Stimulated activated CD4-positive, alpha-beta T cell treated with anti-CD3 and anti-CD28 coated beads, Interleukin-1b, Interleukin-23, amount 100 ng/mL, for 24 hours (primary cell): ENCODE results near the gene STK38.
"Not testable (repeated sequence)": the region's sequence is repeated elsewhere in the genome, so short reads cannot be mapped to it uniquely, and the experiment has no call there.

Experiments
- DNase-seq, 4 experiments: peaks; one replicate each; pipeline ENCODE4 v3.0.0-alpha.2; 2020; ENCODE audit warnings: low read depth in 4 of 4, low spot score in 1 of 4

The STK38 gene

GRCh38 chr6:36546920-36547645 is at the start of gene STK38:
STK38 (minus strand) TSS chr6:36547479; CDS start chr6:36540202, 7,277 bp downstream.
- DNase-seq: peak; percentile 89 to 92 (median 91)

- no peak for DNase-seq
These were observed 49.1 kb upstream of the STK38 start for GRCh38 chr6:36596356-36596755.

GRCh38 chr6:36594816-36595643 is 47.8 kb upstream of the STK38 start:
- no peak for DNase-seq

GRCh38 chr6:36594029-36594815 is 46.9 kb upstream of the STK38 start, which contains the start of gene SRSF3:
SRSF3 (plus strand) TSS chr6:36594362; CDS start chr6:36596763, 2,401 bp downstream.
- peak; percentile 75 to 92 (median 88) for DNase-seq

- DNase-seq: peak in 2 of 4 experiments; percentile 20 to 25
These were observed 46.3 kb upstream of the STK38 start for GRCh38 chr6:36593569-36594028.

DNA sequence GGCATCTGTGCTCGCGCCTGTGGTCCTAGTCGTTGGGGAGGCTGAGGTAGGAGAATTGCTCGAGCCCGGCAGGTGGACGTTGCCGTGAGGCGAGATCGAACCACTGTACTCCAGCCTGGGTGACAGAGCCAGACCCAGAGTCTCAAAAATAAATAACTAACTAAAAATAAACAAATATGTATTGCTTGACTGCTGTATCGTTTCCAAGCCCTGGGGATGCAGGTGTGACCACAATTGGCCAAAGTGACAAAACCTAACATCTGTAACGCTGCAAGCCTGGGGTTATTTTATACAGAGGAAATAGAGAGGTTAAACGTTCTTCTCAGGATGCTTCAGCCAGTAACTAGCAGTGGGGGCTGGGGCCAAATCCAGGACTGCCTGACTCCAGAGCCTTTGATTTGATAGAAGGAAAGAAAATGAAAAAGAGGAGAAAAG is 45.0 kb upstream of the STK38 start:
- DNase-seq: no peak

GRCh38 chr6:36590237-36590636 is 43.0 kb upstream of the STK38 start:
- DNase-seq: no peak

GRCh38 chr6:36589025-36589400 is 41.7 kb upstream of the STK38 start:
- DNase-seq: not testable (repeated sequence)

DNA sequence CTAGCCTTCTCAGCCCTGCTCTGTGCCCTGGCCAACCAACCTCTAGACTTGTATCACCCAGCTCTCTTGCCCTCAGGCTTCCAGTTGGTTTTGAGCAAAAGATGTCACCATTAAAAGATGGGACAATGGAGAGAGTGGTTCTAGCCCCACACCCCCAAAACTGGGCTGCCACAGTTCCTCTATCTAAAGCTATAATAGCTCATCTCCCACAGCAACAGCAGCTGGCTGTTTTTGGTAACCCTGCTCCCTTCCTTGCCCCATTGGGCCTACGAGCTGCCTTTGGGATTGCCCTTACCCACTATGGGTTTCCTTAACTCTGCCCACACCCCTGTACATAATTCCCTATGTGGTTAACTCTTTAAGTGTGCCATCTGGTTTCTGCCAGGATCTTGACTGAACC is 39.3 kb upstream of the STK38 start:
- no peak for DNase-seq

- DNase-seq: no peak
These were observed 34.4 kb upstream of the STK38 start for GRCh38 chr6:36581716-36582115.

DNA sequence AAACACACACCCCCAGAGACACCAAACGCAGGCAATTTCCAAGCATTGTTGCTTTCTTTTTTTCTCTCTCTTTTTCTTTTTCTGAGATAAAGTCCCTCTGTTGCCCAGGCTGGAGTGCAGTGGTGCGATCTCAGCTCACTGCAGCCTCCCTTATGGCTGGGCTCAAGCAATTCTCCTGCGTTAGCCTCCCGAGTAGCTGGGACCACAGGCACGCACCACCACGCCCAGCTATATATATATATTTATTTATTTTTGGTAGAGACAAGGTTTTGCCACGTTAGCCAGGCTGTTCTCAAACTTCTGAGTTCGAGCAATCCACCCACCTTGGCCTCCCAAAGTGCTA is 32.9 kb upstream of the STK38 start:
- no peak for DNase-seq

GRCh38 chr6:36578431-36578830 is 31.2 kb upstream of the STK38 start:
- no peak for DNase-seq

GRCh38 chr6:36578030-36578429 is 30.8 kb upstream of the STK38 start:
- DNase-seq: no peak

DNA sequence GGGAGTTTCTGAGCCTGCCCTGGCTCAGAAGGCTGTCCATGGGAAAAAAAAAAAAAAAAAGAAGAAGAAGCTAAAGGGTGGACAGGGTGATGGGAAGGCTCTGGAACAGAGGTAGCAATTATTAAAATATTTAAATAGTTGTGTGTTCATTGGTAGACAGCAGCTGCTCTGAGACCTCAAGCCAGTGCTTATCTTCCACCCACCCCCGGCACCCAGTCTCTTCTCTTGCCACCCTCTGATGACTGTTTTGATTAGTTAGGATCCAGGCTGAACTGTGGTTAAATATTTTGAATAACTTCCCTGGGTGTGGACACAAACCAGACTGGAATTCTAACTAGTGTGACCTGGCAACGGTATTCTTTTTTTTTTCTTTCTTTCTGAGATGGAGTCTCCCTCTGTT is 30.0 kb upstream of the STK38 start:
- no peak for DNase-seq

GRCh38 chr6:36576578-36576977 is 29.3 kb upstream of the STK38 start:
- DNase-seq: no peak

DNA sequence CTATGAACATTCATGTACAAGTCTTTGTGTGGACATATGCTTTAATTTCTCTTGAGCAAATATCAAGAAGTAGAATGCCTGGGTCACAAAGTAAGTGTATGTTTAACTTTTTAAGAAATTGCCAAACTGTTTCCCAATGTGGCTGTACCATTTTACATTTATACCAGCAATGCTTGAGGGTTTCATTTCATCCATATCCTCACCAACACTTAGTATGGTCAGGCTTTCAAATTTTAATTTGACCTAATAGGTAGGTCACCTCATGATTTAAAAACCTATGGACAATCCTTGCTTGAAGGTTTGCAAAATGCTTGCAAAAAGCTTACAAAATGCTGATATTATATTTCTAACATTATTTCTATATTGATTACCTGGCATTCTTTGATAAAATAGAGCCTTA is 27.4 kb upstream of the STK38 start:
- DNase-seq: no peak

DNA sequence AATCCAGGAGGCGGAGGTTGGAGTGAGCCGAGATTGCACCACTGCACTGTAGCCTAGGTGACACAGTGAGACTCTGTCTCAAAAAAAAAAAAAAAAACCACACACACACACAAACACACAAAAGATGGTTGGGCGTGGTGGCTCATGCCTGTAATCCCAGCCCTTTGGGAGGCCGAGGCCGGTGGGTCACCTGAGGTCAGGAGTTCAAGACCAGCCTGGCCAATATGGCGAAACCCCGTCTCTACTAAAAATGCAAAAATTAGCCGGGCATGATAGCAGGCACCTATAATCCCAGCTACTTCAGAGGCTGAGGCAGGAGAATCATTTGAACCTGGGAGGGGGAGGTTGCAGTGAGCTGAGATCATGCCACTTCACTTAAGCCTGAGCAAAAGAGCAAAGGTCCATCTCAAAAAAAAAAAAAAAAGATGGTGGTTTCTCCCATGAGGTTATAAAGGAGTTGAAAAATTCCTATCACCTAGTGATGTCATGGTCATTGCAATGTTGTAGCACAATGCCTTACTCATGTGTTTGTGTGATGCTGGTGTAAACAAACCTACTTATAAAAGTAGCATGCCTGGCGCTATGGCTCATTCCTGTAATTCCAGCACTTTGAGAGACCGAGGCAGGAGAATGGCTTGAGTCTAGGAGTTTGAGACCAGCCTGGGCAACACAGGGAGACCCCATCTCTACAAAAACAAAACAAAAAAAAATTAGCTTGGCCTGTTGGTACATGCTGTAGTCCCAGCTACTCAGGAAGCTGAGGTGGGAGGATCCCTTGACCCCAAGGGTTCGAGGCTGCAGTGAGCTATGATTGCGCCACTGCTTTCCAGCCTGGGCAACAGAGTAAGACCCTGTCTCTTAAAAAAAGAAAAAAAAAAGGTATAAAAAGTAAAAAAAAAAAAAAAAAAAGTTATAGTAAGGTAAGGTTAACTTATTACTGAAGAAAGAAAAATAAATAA is 25.4 kb upstream of the STK38 start:
- DNase-seq: not testable (repeated sequence)

DNA sequence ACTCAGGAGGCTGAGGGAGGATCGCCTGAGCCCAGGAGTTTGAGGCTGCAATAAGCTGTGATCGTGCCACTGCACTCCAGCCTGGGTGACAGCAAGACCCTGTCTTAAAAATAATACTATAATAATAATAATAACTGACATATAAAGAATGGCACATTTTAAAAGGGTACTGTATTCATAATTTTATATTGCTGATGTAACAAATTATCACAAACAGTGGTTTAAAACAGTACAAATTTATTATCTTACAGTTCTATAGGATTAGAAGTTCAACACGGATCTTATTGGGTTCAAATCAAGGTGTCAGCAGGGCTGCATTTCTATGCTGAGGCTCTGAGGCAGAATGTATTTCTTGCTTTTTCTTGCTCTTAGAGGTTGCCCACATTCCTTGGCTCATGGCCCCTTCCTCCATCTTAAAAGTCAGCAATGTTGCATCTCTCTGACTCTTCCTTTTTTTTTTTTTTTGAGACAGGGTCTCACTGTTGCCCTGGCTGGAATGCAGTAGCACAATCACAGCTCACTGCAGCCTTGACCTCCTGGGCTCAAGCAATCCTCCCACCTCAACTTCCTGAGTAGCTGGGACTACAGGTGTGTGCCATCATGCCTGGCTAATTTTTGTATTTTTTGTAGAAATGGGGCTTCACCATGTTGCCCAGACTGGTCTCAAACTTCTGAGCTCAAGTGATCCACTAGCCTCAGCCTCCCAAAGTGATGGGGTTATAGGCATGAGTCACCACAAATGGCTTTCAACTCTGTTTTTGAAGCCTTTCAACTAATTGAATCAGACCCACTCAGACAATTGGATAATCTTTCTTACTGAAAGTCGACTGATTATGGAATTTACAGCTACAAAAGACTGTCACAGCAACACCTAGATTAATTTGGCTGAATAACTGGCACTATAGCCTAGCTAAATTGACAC is 24.1 kb upstream of the STK38 start:
- DNase-seq: no peak

DNA sequence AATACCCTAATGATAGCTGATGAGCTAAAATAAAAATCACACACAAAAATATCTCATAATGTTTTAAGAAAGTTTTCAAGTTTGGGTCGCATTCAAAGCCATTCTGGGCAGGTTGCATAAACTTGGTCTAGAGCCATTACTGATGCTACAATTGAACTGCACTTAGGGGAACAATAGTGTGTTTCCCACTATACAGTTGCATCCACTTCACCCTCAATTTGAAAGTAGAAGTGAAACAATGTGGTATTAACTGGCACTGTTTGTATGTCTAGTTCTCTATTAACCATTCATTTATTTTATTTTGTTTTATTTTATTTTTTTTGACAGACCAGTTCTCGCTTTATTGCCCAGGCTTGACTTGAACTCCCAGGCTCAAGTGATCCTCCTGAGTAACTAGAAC is 23.0 kb upstream of the STK38 start:
- no peak for DNase-seq
